Measurements from ENCODE around the gene ACSS1. TPM values are rescaled to one million over a fixed set of nuclear protein-coding genes. Genes with fewer than 3 reads are reported as not detected.

The ACSS1 gene
- total RNA-seq, 1 donor from 2014 or later, result not detected

DNA sequence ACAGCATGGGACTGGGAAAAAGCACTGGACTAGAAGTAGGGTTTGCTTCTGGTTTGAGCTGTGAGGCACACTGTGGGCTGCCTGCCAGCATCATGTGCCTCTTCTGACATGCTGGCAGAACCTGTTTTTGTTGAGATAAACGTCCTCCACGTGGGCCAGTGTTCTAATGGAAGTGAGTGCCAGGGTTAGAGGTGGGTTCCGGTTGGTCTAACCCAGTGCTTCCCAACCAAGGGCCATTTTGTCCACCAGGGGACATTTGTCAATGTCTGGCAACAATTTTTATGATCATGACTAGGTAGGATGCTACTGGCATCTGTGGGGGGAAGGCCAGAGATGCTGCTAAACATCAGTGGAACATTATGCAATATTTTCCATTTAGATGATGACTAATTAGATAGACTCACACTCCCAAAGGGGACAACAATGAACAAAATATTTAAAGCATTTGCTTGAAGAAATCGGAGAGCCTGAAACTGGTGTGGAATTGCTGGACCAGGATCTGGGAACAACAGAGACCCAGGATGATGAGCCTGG, 57.6 kb downstream of the ACSS1 start:
- no peak overlapping the region for H3K4me3 ChIP-seq
- DNase-seq (ENCODE audit: low spot score), result no peak
- peaks cover 61% of the 10 kb centered on the region for H3K27me3 ChIP-seq
- H3K79me2 ChIP-seq (ENCODE audit: low read depth), result no peaks in the 10 kb centered on the region
- peaks cover 5% of the 10 kb centered on the region for H3K4me1 Mint-ChIP-seq
- no peaks in the 10 kb centered on the region for H3K36me3 ChIP-seq
- H3K4me1 ChIP-seq, result no peaks in the 10 kb centered on the region
- no peak overlapping the region for H3K4me3 Mint-ChIP-seq
- no peaks in the 10 kb centered on the region for H4K20me1 ChIP-seq (ENCODE audit: low read depth)
- H3F3A ChIP-seq (ENCODE audit: low read depth), result no peaks in the 10 kb centered on the region
- no peak overlapping the region for H3K4me2 ChIP-seq
- H3K27ac ChIP-seq, result no peak overlapping the region
- TF ChIP-seq, protein P1, sequence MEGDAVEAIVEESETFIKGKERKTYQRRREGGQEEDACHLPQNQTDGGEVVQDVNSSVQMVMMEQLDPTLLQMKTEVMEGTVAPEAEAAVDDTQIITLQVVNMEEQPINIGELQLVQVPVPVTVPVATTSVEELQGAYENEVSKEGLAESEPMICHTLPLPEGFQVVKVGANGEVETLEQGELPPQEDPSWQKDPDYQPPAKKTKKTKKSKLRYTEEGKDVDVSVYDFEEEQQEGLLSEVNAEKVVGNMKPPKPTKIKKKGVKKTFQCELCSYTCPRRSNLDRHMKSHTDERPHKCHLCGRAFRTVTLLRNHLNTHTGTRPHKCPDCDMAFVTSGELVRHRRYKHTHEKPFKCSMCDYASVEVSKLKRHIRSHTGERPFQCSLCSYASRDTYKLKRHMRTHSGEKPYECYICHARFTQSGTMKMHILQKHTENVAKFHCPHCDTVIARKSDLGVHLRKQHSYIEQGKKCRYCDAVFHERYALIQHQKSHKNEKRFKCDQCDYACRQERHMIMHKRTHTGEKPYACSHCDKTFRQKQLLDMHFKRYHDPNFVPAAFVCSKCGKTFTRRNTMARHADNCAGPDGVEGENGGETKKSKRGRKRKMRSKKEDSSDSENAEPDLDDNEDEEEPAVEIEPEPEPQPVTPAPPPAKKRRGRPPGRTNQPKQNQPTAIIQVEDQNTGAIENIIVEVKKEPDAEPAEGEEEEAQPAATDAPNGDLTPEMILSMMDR (IDR thresholded peaks at IDR 0.05), result no peak
- TF ChIP-seq EZH2 (IDR thresholded peaks at IDR 0.05) (no peak), EZH2phosphoT487 (IDR thresholded peaks at IDR 0.05) (no peak)
- H3K27ac Mint-ChIP-seq, result no peak overlapping the region
- H3K9ac ChIP-seq, result no peak overlapping the region
- peaks cover 10% of the 10 kb centered on the region for H3K27me3 Mint-ChIP-seq (ENCODE audit: insufficient read depth, low read depth)
- no peak overlapping the region for H2AFZ ChIP-seq (replicated peaks)
- H3K9me3 ChIP-seq (ENCODE audit: low read depth), result no peaks in the 10 kb centered on the region
- no peaks in the 10 kb centered on the region for H3K36me3 Mint-ChIP-seq
- no peaks in the 10 kb centered on the region for H3K9me3 Mint-ChIP-seq

DNA sequence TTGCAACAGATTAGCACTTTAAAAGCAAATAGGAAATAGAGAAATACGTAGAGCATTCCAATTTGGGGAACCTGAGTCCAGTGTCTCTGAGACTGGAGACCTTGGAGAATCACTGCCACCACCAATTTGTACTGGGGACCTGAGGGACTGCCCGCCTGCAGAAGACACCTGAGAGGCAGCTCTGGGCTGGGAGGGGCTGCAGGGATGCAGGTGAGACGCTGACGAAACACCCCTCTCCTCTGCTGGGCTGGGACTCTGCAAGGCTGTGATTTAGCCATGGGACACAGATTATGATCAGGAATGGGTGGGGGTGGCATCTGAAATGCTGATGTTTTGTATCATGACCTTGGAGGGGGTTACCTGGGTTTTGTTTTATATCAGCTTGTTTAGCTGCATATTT, 58.4 kb downstream of the ACSS1 start:
- DNase-seq (ENCODE audit: low spot score), result no peak
- Mint-ChIP-seq H3K4me3 (no peak overlapping the region), H3K27ac (no peak overlapping the region), H3K4me1 (peaks cover 13% of the 10 kb centered on the region), H3K27me3 (ENCODE audit: insufficient read depth, low read depth) (peaks cover 13% of the 10 kb centered on the region), H3K36me3 (no peaks in the 10 kb centered on the region), H3K9me3 (no peaks in the 10 kb centered on the region)
- H3K79me2 ChIP-seq (ENCODE audit: low read depth), result no peaks in the 10 kb centered on the region
- no peak for TF ChIP-seq EZH2phosphoT487 (IDR thresholded peaks at IDR 0.05)
- TF ChIP-seq, protein P1 (IDR thresholded peaks at IDR 0.05), result no peak
- no peak for TF ChIP-seq EZH2 (IDR thresholded peaks at IDR 0.05)
- H3K36me3 ChIP-seq, result no peaks in the 10 kb centered on the region
- no peak overlapping the region for H3K4me3 ChIP-seq
- H3K27me3 ChIP-seq, result peaks cover 66% of the 10 kb centered on the region
- H3K9ac ChIP-seq, result no peak overlapping the region
- H2AFZ ChIP-seq (replicated peaks), result no peak overlapping the region
- H3F3A ChIP-seq (ENCODE audit: low read depth), result no peaks in the 10 kb centered on the region
- H3K9me3 ChIP-seq (ENCODE audit: low read depth), result no peaks in the 10 kb centered on the region
- no peaks in the 10 kb centered on the region for H4K20me1 ChIP-seq (ENCODE audit: low read depth)
- H3K4me2 ChIP-seq, result no peak overlapping the region
- H3K27ac ChIP-seq, result no peak overlapping the region
- H3K4me1 ChIP-seq, result no peaks in the 10 kb centered on the region

DNA sequence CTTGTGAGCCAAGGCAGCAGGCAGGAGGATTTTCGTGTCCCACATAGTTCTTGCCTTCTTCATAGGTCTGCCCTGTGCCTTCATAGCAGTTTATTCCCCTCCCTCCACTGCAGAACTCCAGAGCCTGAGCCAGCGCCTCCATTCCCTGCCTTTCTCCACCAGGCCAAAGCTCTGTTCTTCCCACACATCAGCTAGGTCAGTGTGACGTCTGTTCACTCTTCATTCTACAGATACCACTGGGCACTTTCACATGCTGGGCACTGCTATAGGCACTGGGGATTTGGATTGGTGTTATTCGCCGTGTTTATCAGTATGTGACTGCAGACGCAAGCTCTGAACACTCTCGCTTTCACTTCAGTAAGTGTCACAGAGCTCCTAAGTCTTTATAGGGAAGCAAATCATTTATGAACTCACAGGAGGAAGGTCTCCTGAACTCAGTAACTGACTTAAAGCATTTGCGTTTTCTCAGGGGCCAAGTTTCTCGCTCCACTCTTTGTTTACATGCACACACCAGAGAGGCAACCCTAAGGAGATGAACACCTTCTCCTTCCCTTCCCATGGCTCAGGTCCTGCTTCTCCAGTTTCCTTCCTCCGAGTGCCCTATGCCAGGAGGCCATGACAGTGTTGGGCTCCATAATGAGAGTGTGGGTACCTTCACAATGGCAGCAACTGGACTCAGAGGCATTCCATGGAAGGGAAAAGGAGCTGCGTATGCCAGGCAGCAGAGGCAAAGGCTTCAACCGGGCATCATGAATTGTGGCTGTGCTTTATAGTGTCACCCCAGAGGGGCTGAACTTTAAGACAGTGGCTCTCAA, 59.1 kb downstream of the ACSS1 start:
- H3K79me2 ChIP-seq (ENCODE audit: low read depth), result no peaks in the 10 kb centered on the region
- no peaks in the 10 kb centered on the region for H3K9me3 ChIP-seq (ENCODE audit: low read depth)
- peaks cover 74% of the 10 kb centered on the region for H3K27me3 ChIP-seq
- H3K36me3 ChIP-seq, result no peaks in the 10 kb centered on the region
- no peak overlapping the region for H3K4me3 ChIP-seq
- H3K4me3 Mint-ChIP-seq, result no peak overlapping the region
- no peak overlapping the region for H2AFZ ChIP-seq (replicated peaks)
- H3K4me1 Mint-ChIP-seq, result peaks cover 18% of the 10 kb centered on the region
- TF ChIP-seq EZH2phosphoT487 (IDR thresholded peaks at IDR 0.05) (no peak), EZH2 (IDR thresholded peaks at IDR 0.05) (no peak)
- TF ChIP-seq, protein P1 (IDR thresholded peaks at IDR 0.05), result no peak
- H3K27me3 Mint-ChIP-seq (ENCODE audit: insufficient read depth, low read depth), result peaks cover 13% of the 10 kb centered on the region
- H3K9me3 Mint-ChIP-seq, result no peaks in the 10 kb centered on the region
- no peak overlapping the region for H3K9ac ChIP-seq
- H3K36me3 Mint-ChIP-seq, result no peaks in the 10 kb centered on the region
- H3K4me2 ChIP-seq, result no peak overlapping the region
- no peaks in the 10 kb centered on the region for H3F3A ChIP-seq (ENCODE audit: low read depth)
- no peaks in the 10 kb centered on the region for H3K4me1 ChIP-seq
- DNase-seq (ENCODE audit: low spot score), result no peak
- H4K20me1 ChIP-seq (ENCODE audit: low read depth), result no peaks in the 10 kb centered on the region
- H3K27ac Mint-ChIP-seq, result no peak overlapping the region
- H3K27ac ChIP-seq, result no peak overlapping the region

All from neural progenitor cell (in vitro differentiated cells).